HepG2 (cell line): Measurements from ENCODE around the gene PHF23. TPM values are rescaled to one million over a fixed set of nuclear protein-coding genes. Genes with fewer than 3 reads are reported as not detected.
A peak's percentile ranks its signal among the peaks of the same experiment; 100 is the strongest.

Experiments used
- ATRX ChIP-seq: sonication (generic); formaldehyde crosslinking; IDR thresholded peaks from 2 replicates; pipeline ENCODE4 v1.4.0; 2020; ENCODE audit warnings: missing genetic modification reagents, borderline replicate concordance
- CREM ChIP-seq, 2 experiments: sonication (generic) in 1 of 2; formaldehyde crosslinking in 1 of 2; IDR thresholded peaks; 2 replicates each; pipeline versions ENCODE4 v1.4.0 to v1.6.1; 2016 to 2020; ENCODE audit warnings: antibody characterized with exemption in 1 of 2, mild to moderate bottlenecking in 1 of 2, missing genetic modification reagents in 1 of 2
- DMTF1 ChIP-seq: sonication (generic); formaldehyde crosslinking; IDR thresholded peaks from 2 replicates; pipeline ENCODE4 v1.4.0; 2020; ENCODE audit warnings: mild to moderate bottlenecking, missing genetic modification reagents
- ELF4 ChIP-seq: sonication (generic); formaldehyde crosslinking; IDR thresholded peaks from 2 replicates; pipeline ENCODE4 v1.5.0; 2020; ENCODE audit warnings: missing genetic modification reagents, mild to moderate bottlenecking, moderate library complexity, borderline replicate concordance
- IKZF5 ChIP-seq: IDR thresholded peaks from 2 replicates; pipeline ENCODE4 v1.6.1; 2018; ENCODE audit warnings: missing genetic modification reagents, mild to moderate bottlenecking, missing compliant biosample characterization
- KDM5A ChIP-seq: fragments of 200-600 bp; sonication (generic); IDR thresholded peaks from 2 replicates; pipeline ENCODE4 v1.7.0; 2018; ENCODE audit warnings: antibody characterized with exemption, mild to moderate bottlenecking, low read length, borderline replicate concordance
- KLF9 ChIP-seq: IDR thresholded peaks from 2 replicates; pipeline ENCODE4 v1.6.1; 2016; ENCODE audit warnings: low read depth
- NR2F6 ChIP-seq, 2 experiments: IDR thresholded peaks; 2 replicates each; pipeline ENCODE4 v1.6.1; 2016; ENCODE audit warnings: antibody characterized with exemption in 1 of 2, mild to moderate bottlenecking in 1 of 2
- WIZ ChIP-seq: sonication (generic); formaldehyde crosslinking; IDR thresholded peaks from 2 replicates; pipeline ENCODE4 v1.5.1; 2020; ENCODE audit warnings: mild to moderate bottlenecking, missing genetic modification reagents
- ZBTB38 ChIP-seq: sonication (generic); formaldehyde crosslinking; IDR thresholded peaks from 2 replicates; pipeline ENCODE4 v1.5.1; 2020; ENCODE audit warnings: mild to moderate bottlenecking, missing genetic modification reagents
- ZNF207 ChIP-seq: fragments of 450-650 bp; IDR thresholded peaks from 2 replicates; pipeline ENCODE4 v1.6.1; 2016; ENCODE audit warnings: antibody characterized with exemption, borderline replicate concordance
- polyA plus RNA-seq, 8 experiments: library from polyadenylated mRNA; depleted of rRNA in 3 of 8; stranded (reverse) in 7 of 8; unstranded in 1 of 8; fragments of >200 nt; fragmentation: Illumina TruSeq in 4 of 8; extraction: Trizol in 4 of 8; gene quantifications; 2 replicates each; pipeline versions ENCODE4 v1.2.1 to v1.2.3, GENCODE V29; 2011 to 2016; ENCODE audit warnings: low read depth in 4 of 8, missing spikeins in 1 of 8, mixed read lengths in 1 of 8; ENCODE audit not compliant: insufficient read depth in 1 of 8
- total RNA-seq, 5 experiments: library from RNA; depleted of rRNA; stranded (reverse); fragments of >200 nt; fragmentation: Illumina TruSeq; extraction: Trizol; gene quantifications; 2 replicates each; pipeline ENCODE4 v1.2.3, GENCODE V29; 2016; ENCODE audit warnings: low read depth in 1 of 5
- TF ChIP-seq, protein P1 (sequence below): sonication (generic); formaldehyde crosslinking; IDR thresholded peaks from 2 replicates; pipeline ENCODE4; 2020; ENCODE audit warnings: missing genetic modification reagents, mild to moderate bottlenecking, borderline replicate concordance
- TF ChIP-seq, protein P2 (sequence below): sonication (generic); formaldehyde crosslinking; conservative IDR thresholded peaks from 2 replicates; pipeline ENCODE4 v1.4.0; 2020; ENCODE audit warnings: missing genetic modification reagents
- TF ChIP-seq, protein P3 (sequence below): sonication (generic); formaldehyde crosslinking; IDR thresholded peaks from 2 replicates; pipeline ENCODE4 v1.4.0; 2020; ENCODE audit warnings: missing genetic modification reagents
- TF ChIP-seq, protein P4 (sequence below): sonication (generic); formaldehyde crosslinking; IDR thresholded peaks from 2 replicates; pipeline ENCODE4 v1.5.0; 2020; ENCODE audit warnings: missing genetic modification reagents

PHF23 gene
- total and polyA plus RNA-seq, 2 of the 13 experiments (the other 11 are each of a cell fraction or from before 2014, with no cell fraction given), result 27.6 to 33.2 TPM

DNA sequence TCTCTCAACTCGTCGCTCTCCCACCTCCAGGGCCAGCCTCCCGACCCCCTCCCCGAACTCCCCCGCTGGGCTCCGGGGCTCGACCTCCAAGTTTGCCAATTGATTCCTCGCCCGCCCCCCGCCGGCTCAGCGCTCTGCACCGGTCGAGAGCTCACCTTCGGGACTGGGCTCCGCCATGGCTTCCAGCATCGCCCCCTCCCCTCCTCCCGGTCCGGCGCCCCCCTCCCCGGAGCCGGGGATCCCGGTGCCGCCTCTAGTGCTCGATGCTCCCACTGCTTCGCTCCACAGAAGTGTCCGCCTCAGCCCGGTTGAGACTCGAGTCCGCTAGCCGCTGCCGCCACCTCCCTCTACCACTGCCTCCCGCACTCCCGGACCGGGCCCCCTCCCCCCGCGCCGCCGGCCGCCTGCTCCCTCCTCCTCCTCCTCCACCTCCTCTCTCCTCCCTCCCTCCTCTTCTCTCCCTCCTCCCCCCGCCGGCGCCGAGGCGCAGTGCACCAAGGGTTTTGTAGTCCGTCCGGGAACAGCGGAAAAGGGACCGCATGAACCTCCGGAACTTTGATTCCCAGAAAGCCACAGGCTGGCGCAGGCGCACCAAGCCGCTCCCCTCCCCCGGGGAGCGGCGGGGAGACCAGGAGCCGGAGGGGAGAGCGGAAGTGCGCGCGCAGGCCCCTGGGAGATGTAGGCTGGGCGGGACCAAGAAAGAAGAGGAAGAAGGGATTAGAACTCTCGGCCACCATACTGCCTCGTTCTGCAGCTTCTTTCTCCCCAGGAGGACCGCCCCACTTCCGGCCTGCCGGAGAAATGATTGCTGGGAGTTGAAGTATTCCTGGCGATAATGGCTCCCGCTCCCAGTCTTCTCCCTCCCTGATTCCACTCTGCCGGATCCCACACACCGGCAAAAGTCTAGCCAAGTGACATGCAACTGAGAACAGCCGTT is at the start of gene PHF23 (continued):
- TF ChIP-seq, protein P1, sequence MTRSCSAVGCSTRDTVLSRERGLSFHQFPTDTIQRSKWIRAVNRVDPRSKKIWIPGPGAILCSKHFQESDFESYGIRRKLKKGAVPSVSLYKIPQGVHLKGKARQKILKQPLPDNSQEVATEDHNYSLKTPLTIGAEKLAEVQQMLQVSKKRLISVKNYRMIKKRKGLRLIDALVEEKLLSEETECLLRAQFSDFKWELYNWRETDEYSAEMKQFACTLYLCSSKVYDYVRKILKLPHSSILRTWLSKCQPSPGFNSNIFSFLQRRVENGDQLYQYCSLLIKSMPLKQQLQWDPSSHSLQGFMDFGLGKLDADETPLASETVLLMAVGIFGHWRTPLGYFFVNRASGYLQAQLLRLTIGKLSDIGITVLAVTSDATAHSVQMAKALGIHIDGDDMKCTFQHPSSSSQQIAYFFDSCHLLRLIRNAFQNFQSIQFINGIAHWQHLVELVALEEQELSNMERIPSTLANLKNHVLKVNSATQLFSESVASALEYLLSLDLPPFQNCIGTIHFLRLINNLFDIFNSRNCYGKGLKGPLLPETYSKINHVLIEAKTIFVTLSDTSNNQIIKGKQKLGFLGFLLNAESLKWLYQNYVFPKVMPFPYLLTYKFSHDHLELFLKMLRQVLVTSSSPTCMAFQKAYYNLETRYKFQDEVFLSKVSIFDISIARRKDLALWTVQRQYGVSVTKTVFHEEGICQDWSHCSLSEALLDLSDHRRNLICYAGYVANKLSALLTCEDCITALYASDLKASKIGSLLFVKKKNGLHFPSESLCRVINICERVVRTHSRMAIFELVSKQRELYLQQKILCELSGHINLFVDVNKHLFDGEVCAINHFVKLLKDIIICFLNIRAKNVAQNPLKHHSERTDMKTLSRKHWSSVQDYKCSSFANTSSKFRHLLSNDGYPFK (CRISPR knock-in tag), result peak; percentile 96
- no peak; the same call in 1 of the 2 replicates for TF ChIP-seq NR2F6 (IDR thresholded peaks at IDR 0.05)
- peak; percentile 22; the same call in 1 of the 2 replicates for TF ChIP-seq NR2F6 (CRISPR knock-in tag; IDR thresholded peaks at IDR 0.05)
- TF ChIP-seq, protein P2, sequence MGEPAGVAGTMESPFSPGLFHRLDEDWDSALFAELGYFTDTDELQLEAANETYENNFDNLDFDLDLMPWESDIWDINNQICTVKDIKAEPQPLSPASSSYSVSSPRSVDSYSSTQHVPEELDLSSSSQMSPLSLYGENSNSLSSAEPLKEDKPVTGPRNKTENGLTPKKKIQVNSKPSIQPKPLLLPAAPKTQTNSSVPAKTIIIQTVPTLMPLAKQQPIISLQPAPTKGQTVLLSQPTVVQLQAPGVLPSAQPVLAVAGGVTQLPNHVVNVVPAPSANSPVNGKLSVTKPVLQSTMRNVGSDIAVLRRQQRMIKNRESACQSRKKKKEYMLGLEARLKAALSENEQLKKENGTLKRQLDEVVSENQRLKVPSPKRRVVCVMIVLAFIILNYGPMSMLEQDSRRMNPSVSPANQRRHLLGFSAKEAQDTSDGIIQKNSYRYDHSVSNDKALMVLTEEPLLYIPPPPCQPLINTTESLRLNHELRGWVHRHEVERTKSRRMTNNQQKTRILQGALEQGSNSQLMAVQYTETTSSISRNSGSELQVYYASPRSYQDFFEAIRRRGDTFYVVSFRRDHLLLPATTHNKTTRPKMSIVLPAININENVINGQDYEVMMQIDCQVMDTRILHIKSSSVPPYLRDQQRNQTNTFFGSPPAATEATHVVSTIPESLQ (CRISPR knock-in tag), result no peak
- no peak for TF ChIP-seq ZBTB38 (CRISPR knock-in tag)
- TF ChIP-seq WIZ (CRISPR knock-in tag), result 0 out of 2 replicates have a peak, but pooled peaks have one; percentile 42
- no peak for TF ChIP-seq ZNF207
- TF ChIP-seq, protein P3, sequence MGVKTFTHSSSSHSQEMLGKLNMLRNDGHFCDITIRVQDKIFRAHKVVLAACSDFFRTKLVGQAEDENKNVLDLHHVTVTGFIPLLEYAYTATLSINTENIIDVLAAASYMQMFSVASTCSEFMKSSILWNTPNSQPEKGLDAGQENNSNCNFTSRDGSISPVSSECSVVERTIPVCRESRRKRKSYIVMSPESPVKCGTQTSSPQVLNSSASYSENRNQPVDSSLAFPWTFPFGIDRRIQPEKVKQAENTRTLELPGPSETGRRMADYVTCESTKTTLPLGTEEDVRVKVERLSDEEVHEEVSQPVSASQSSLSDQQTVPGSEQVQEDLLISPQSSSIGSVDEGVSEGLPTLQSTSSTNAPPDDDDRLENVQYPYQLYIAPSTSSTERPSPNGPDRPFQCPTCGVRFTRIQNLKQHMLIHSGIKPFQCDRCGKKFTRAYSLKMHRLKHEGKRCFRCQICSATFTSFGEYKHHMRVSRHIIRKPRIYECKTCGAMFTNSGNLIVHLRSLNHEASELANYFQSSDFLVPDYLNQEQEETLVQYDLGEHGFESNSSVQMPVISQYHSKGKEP, result no peak
- TF ChIP-seq KDM5A, result peak; percentile 79; the same call in 1 of the 2 replicates
- TF ChIP-seq IKZF5 (CRISPR knock-in tag), result no peak
- TF ChIP-seq ELF4, result peak; percentile 95
- TF ChIP-seq CREM (IDR thresholded peaks at IDR 0.05), result peak; percentile 98
- TF ChIP-seq CREM (CRISPR knock-in tag; IDR thresholded peaks at IDR 0.05), result no peak
- no peak for TF ChIP-seq ATRX (CRISPR knock-in tag)
- TF ChIP-seq KLF9 (CRISPR knock-in tag), result no peak
- TF ChIP-seq, protein P4, sequence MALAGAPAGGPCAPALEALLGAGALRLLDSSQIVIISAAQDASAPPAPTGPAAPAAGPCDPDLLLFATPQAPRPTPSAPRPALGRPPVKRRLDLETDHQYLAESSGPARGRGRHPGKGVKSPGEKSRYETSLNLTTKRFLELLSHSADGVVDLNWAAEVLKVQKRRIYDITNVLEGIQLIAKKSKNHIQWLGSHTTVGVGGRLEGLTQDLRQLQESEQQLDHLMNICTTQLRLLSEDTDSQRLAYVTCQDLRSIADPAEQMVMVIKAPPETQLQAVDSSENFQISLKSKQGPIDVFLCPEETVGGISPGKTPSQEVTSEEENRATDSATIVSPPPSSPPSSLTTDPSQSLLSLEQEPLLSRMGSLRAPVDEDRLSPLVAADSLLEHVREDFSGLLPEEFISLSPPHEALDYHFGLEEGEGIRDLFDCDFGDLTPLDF (CRISPR knock-in tag), result peak; percentile 75; the same call in 1 of the 2 replicates
- 0 out of 2 replicates have a peak, but pooled peaks have one; percentile 43 for TF ChIP-seq DMTF1 (CRISPR knock-in tag)
